ENCODE results near the gene NEDD4. TPM values are rescaled to one million over a fixed set of nuclear protein-coding genes. Genes with fewer than 3 reads are reported as not detected.
A peak's percentile ranks its signal among the peaks of the same experiment; 100 is the strongest.
"Not testable (repeated sequence)": the region's sequence is repeated elsewhere in the genome, so short reads cannot be mapped to it uniquely, and the experiment has no call there.

The NEDD4 gene
- total RNA-seq, 1 donor from 2014 or later = 6.1 TPM

GRCh38 chr15:55827955-55828354 lies 165.5 kb downstream of the NEDD4 start:
- H3K4me3 ChIP-seq = no peak overlapping the region
- TF ChIP-seq, protein P1, sequence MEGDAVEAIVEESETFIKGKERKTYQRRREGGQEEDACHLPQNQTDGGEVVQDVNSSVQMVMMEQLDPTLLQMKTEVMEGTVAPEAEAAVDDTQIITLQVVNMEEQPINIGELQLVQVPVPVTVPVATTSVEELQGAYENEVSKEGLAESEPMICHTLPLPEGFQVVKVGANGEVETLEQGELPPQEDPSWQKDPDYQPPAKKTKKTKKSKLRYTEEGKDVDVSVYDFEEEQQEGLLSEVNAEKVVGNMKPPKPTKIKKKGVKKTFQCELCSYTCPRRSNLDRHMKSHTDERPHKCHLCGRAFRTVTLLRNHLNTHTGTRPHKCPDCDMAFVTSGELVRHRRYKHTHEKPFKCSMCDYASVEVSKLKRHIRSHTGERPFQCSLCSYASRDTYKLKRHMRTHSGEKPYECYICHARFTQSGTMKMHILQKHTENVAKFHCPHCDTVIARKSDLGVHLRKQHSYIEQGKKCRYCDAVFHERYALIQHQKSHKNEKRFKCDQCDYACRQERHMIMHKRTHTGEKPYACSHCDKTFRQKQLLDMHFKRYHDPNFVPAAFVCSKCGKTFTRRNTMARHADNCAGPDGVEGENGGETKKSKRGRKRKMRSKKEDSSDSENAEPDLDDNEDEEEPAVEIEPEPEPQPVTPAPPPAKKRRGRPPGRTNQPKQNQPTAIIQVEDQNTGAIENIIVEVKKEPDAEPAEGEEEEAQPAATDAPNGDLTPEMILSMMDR (IDR thresholded peaks at IDR 0.05) = no peak
- no peaks in the 10 kb centered on the region for H3K4me1 ChIP-seq
- H3K27ac ChIP-seq = no peak overlapping the region
- peaks cover 8 to 22% of the 10 kb centered on the region in 2 donors for H3K36me3 ChIP-seq
- intact Hi-C loops (cut with DNase I) = no loop called here
- DNase-seq (ENCODE audit: low spot score in 2 of 2) = no peak
- no peaks in the 10 kb centered on the region for H3K9me3 ChIP-seq
- no peaks in the 10 kb centered on the region for H3K27me3 ChIP-seq

DNA sequence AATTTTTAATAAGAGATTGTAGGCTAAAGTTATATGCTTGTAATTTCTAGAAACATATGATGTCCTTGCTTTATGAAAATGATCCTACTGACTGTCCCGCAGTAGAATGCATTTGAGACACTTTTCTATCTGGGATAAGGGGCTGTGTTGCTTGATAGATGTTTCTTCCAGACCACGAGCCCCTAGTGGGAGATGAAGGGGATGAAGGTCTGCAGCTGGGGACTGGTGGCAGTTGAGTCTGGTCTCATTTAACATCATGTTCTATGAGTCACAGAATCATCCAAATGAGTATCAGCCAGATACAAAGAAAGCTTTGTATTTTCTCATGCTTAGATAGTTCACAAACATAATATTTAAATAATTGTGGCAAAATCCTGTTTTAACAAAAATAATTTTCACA lies 166.2 kb downstream of the NEDD4 start:
- Histone ChIP-seq H3K27me3 (no peaks in the 10 kb centered on the region), H3K27ac (no peak overlapping the region), H3K36me3 (peaks cover 5 to 17% of the 10 kb centered on the region in 2 donors), H3K9me3 (no peaks in the 10 kb centered on the region), H3K4me1 (no peaks in the 10 kb centered on the region), H3K4me3 (no peak overlapping the region)
- TF ChIP-seq, protein P1 (IDR thresholded peaks at IDR 0.05) = no peak
- intact Hi-C loops (cut with DNase I) = no loop called here
- DNase-seq (ENCODE audit: low spot score in 2 of 2) = no peak

DNA sequence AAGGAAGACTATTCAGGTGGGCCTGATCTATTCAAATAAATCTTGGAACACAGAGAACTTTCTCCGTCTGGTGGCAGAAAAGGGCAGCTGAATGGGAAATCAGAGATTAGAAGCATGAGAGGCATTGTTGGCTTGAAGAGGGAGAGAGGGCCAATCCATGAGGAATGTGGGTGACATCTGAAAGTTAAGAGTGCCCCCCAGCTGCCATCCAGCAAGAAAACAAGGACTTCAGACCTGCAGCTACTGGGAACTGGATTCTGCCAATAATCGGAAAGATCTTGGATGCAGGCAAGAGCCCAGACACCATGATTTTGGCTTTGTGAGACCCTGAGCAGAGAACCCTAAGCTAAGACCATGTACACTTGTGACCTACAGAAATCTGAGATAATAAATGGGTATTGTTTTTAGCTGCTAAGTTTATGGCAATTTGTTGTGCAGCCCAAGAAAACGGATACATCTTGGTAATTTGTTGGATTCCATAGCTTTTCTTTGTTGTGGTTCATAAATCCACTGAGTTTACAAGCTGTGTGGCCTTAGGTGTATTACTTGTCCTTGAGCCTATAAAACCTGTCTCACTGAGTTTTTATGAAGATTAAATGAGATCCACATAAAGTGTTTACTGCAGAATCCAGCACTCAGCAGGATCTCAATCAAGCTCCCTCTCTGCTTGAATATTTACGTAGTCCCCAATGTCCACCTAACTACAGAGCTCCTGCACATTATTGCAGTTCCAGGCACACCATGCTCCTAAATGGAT lies 168.4 kb downstream of the NEDD4 start:
- Histone ChIP-seq H3K4me3 (no peak overlapping the region), H3K9me3 (no peaks in the 10 kb centered on the region), H3K27ac (no peak overlapping the region), H3K36me3 (peaks cover 2 to 7% of the 10 kb centered on the region in 2 donors), H3K27me3 (no peaks in the 10 kb centered on the region), H3K4me1 (no peaks in the 10 kb centered on the region)
- intact Hi-C loops (cut with DNase I) = no loop called here
- TF ChIP-seq, protein P1 (IDR thresholded peaks at IDR 0.05) = no peak
- DNase-seq (ENCODE audit: low spot score in 2 of 2) = no peak

DNA sequence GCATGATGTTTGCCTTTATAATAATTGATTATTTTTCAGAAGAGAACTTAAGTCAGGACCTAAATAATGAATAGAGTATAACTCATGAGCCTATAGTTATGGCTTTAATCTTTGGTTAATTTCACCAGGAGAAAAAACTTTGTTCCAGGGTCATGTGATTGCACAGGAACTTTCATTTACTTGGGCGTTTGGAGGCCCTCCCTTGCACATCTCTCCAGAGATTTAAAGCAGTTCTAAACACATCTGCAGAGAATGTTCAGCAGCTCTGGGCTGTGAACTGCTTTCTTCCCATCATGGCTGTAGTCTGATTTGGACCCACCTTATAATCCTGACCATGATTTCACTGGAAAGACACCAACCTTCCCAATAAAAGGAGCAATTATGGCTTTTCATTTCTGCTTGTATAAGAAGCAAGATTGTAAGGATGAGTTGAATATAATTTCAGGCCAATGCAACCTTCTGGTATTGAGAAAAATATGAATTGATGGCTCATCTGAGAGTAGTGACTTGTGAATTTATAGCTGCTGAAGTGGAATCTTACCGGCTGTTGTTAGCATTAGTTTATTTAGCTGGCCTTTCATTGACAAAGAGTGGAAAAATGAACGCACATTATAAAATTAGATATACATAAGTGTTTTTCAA lies 169.6 kb downstream of the NEDD4 start:
- intact Hi-C loops (cut with DNase I) = no loop called here
- no peaks in the 10 kb centered on the region for H3K9me3 ChIP-seq
- TF ChIP-seq, protein P1 (IDR thresholded peaks at IDR 0.05) = no peak
- H3K36me3 ChIP-seq = no peaks in the 10 kb centered on the region
- no peaks in the 10 kb centered on the region for H3K27me3 ChIP-seq
- H3K27ac ChIP-seq = no peak overlapping the region
- H3K4me3 ChIP-seq = no peak overlapping the region
- no peak for DNase-seq (ENCODE audit: low spot score in 2 of 2)
- H3K4me1 ChIP-seq = no peaks in the 10 kb centered on the region

GRCh38 chr15:55823191-55823670 lies 170.2 kb downstream of the NEDD4 start:
- peak overlapping the region in 1 of 2 donors; percentile 15 for H3K4me3 ChIP-seq
- TF ChIP-seq, protein P1 (IDR thresholded peaks at IDR 0.05) = no peak
- no peaks in the 10 kb centered on the region for H3K9me3 ChIP-seq
- peak overlapping the region in 1 of 2 donors; percentile 19 for H3K27ac ChIP-seq
- H3K4me1 ChIP-seq = no peaks in the 10 kb centered on the region
- no peak for DNase-seq (ENCODE audit: low spot score in 2 of 2)
- intact Hi-C loops (cut with DNase I) = no loop called here
- no peaks in the 10 kb centered on the region for H3K27me3 ChIP-seq
- H3K36me3 ChIP-seq = no peaks in the 10 kb centered on the region

- H3K36me3 ChIP-seq; H3K9me3 ChIP-seq; intact Hi-C loops (cut with DNase I); H3K4me1 ChIP-seq; H3K27ac ChIP-seq; DNase-seq (ENCODE audit: low spot score in 2 of 2); H3K27me3 ChIP-seq; H3K4me3 ChIP-seq: not testable (repeated sequence)
Measured at GRCh38 chr15:55821740-55822139, 171.7 kb downstream of the NEDD4 start.

Measured in ascending aorta (tissue), 2 donors.